ENCODE measurements around the gene DENND2D.

Gene DENND2D

DNA sequence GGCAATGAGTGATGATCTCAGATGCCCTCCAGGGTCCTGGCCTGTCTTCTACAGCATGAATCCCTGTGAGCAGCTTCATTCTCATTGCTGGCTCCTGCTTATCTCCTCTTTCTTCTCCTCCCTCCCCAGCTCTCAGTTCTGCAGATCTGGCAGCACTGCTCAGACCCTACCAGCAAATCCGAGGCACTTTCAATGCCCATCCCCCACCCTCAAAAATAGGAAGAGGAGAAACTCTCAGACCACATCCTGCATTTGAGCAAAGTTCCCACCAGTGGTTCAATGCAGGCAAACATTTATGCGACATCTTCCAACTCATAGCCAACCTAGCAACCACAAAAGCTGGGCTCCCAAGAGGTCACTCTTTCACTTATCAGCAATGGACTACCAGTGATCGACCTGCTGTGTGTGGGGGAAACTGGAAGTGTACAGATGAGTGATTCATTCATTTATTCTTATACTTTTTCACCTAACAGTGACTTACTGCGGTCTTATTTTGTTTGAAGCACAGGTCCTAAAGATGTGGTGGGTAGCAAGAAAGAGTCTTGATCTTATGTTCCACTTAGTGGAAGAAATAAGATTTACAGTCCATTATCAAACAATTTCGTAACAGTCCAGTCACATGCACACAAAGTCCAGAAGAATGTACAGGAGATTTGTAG is 21.3 kb upstream of the DENND2D start:
- no peak overlapping the region for H3K4me3 ChIP-seq (ENCODE audit: low read depth, low read length)

DNA sequence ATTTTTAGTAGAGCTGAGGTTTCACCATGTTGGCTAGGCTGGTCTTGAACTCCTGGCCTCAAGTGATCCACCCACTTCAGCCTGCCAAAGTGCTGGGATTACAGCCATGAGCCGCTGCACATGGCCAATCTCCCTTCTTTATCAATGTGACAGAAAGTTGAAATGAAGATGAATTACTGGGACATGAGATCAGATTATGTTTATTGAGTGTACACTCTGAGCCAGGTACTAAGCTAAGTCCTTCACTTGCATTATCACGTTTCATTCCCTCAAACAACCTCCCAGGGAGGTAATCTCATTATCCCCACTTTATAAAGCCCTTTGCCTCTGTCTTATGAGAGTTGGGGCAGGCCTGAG is 20.8 kb upstream of the DENND2D start:
- H3K79me2 ChIP-seq, result no peaks in the 10 kb centered on the region
- H3K4me3 ChIP-seq (ENCODE audit: low read depth, low read length), result no peak overlapping the region
- H3K27ac ChIP-seq, result no peak overlapping the region
- no peak overlapping the region for H3K9ac ChIP-seq
- H3K4me2 ChIP-seq (ENCODE audit: low read length), result no peak overlapping the region
- TF ChIP-seq, protein P1, sequence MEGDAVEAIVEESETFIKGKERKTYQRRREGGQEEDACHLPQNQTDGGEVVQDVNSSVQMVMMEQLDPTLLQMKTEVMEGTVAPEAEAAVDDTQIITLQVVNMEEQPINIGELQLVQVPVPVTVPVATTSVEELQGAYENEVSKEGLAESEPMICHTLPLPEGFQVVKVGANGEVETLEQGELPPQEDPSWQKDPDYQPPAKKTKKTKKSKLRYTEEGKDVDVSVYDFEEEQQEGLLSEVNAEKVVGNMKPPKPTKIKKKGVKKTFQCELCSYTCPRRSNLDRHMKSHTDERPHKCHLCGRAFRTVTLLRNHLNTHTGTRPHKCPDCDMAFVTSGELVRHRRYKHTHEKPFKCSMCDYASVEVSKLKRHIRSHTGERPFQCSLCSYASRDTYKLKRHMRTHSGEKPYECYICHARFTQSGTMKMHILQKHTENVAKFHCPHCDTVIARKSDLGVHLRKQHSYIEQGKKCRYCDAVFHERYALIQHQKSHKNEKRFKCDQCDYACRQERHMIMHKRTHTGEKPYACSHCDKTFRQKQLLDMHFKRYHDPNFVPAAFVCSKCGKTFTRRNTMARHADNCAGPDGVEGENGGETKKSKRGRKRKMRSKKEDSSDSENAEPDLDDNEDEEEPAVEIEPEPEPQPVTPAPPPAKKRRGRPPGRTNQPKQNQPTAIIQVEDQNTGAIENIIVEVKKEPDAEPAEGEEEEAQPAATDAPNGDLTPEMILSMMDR (IDR thresholded peaks at IDR 0.05), result no peak
- peaks cover 23% of the 10 kb centered on the region for H3K4me1 ChIP-seq
- H3K36me3 ChIP-seq (ENCODE audit: control insufficient read depth, insufficient read depth, low read length), result no peaks in the 10 kb centered on the region
- H3K27me3 ChIP-seq (ENCODE audit: control insufficient read depth, insufficient read depth, low read length), result no peaks in the 10 kb centered on the region
- no peak overlapping the region for H2AFZ ChIP-seq
- H3K9me3 ChIP-seq (ENCODE audit: control insufficient read depth, low read length), result no peaks in the 10 kb centered on the region

More for the DNA sequence above, 21.3 kb upstream of the DENND2D start:
- Histone ChIP-seq H3K27me3 (ENCODE audit: control insufficient read depth, insufficient read depth, low read length) (no peaks in the 10 kb centered on the region), H3K4me2 (ENCODE audit: low read length) (no peak overlapping the region), H3K4me1 (peaks cover 23% of the 10 kb centered on the region), H3K36me3 (ENCODE audit: control insufficient read depth, insufficient read depth, low read length) (no peaks in the 10 kb centered on the region), H3K9me3 (ENCODE audit: control insufficient read depth, low read length) (no peaks in the 10 kb centered on the region), H3K9ac (no peak overlapping the region), H3K27ac (no peak overlapping the region), H3K79me2 (no peaks in the 10 kb centered on the region), H2AFZ (no peak overlapping the region)
- TF ChIP-seq, protein P1 (IDR thresholded peaks at IDR 0.05), result no peak

DNA sequence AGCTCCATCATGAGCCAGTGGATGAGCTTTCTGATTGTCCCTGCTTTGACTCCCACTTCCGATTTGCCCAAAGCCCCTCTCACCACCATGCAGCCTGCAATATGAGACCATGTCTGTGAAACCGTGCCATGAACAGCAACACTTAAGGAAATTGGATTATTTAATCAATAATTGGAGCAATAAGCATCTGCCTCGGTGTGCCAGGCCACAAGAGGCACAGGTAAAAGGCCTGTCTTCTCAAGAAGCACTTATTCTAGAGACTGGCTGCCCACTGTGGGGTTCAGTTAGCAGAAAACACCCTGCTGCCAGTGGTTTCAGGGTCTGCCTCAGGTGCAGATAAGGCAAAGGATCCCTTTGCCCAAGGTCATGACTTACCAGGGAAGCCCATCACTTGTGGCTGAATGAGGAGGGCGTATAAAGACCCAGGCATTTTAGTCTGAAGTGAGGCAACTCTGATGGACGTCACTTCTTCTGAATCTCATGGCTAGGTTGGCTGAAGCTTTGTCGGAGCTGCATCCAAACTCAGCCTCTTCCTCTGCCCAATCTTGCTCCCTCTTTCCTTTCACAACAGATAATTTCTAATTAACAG is 19.9 kb upstream of the DENND2D start:
- no peak overlapping the region for H3K9ac ChIP-seq
- TF ChIP-seq, protein P1 (IDR thresholded peaks at IDR 0.05), result no peak
- no peaks in the 10 kb centered on the region for H3K36me3 ChIP-seq (ENCODE audit: control insufficient read depth, insufficient read depth, low read length)
- H3K4me3 ChIP-seq (ENCODE audit: low read depth, low read length), result no peak overlapping the region
- H3K27ac ChIP-seq, result no peak overlapping the region
- peaks cover 15% of the 10 kb centered on the region for H3K4me1 ChIP-seq
- no peaks in the 10 kb centered on the region for H3K27me3 ChIP-seq (ENCODE audit: control insufficient read depth, insufficient read depth, low read length)
- no peaks in the 10 kb centered on the region for H3K79me2 ChIP-seq
- no peaks in the 10 kb centered on the region for H3K9me3 ChIP-seq (ENCODE audit: control insufficient read depth, low read length)
- H2AFZ ChIP-seq, result no peak overlapping the region
- no peak overlapping the region for H3K4me2 ChIP-seq (ENCODE audit: low read length)

DNA sequence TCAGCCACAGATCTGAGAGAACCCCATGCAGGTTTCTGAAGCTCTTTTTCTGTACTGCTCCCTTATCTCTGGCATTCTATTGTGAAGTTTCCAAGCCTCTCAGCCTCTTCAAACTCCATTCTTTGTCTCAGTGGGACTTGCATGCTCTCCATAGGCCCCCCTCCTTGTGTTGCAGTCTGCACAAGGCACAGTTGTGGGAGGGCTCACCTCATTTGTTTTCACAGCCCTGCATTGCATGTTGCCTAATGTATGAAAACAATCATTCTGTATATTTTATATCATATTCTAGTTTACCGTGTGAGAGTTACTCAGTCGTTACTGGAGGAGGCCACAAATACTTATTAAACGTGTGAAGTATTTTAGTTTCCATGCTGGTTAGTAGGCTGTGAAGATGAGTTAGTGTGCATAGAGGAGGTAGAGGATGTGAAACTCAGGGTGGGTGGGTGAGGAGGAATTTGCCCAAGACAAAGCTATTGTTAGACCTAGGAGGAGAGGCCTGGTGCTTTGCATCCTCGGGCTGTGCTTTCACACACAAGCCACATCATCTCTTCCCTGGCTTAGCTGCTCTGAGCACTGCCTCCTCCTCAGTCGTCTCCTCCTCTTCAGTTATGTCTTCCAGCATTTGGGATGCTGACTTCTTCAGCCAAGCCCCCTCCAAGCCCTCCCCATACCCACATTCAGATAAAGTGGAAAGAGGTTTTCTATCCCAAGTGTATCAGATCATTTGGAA is 19.3 kb upstream of the DENND2D start:
- H3K4me1 ChIP-seq, result peaks cover 11% of the 10 kb centered on the region
- no peaks in the 10 kb centered on the region for H3K36me3 ChIP-seq (ENCODE audit: control insufficient read depth, insufficient read depth, low read length)
- no peak overlapping the region for H3K9ac ChIP-seq
- no peaks in the 10 kb centered on the region for H3K27me3 ChIP-seq (ENCODE audit: control insufficient read depth, insufficient read depth, low read length)
- no peak overlapping the region for H2AFZ ChIP-seq
- no peaks in the 10 kb centered on the region for H3K79me2 ChIP-seq
- H3K9me3 ChIP-seq (ENCODE audit: control insufficient read depth, low read length), result no peaks in the 10 kb centered on the region
- H3K4me3 ChIP-seq (ENCODE audit: low read depth, low read length), result no peak overlapping the region
- H3K27ac ChIP-seq, result no peak overlapping the region
- no peak overlapping the region for H3K4me2 ChIP-seq (ENCODE audit: low read length)
- TF ChIP-seq, protein P1 (IDR thresholded peaks at IDR 0.05), result no peak

All from parathyroid adenoma (tissue), 2 donors.